ENCODE data around the gene THY1.

THY1 gene

GRCh38 chr11:119449498-119449897 is 26.5 kb upstream of the THY1 start:
- H3K4me3 ChIP-seq (ENCODE audit: low read depth, low read length) = no peak overlapping the region
- TF ChIP-seq, protein P1, sequence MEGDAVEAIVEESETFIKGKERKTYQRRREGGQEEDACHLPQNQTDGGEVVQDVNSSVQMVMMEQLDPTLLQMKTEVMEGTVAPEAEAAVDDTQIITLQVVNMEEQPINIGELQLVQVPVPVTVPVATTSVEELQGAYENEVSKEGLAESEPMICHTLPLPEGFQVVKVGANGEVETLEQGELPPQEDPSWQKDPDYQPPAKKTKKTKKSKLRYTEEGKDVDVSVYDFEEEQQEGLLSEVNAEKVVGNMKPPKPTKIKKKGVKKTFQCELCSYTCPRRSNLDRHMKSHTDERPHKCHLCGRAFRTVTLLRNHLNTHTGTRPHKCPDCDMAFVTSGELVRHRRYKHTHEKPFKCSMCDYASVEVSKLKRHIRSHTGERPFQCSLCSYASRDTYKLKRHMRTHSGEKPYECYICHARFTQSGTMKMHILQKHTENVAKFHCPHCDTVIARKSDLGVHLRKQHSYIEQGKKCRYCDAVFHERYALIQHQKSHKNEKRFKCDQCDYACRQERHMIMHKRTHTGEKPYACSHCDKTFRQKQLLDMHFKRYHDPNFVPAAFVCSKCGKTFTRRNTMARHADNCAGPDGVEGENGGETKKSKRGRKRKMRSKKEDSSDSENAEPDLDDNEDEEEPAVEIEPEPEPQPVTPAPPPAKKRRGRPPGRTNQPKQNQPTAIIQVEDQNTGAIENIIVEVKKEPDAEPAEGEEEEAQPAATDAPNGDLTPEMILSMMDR (IDR thresholded peaks at IDR 0.05; ENCODE audit: low read depth, low read length) = no peak

DNA sequence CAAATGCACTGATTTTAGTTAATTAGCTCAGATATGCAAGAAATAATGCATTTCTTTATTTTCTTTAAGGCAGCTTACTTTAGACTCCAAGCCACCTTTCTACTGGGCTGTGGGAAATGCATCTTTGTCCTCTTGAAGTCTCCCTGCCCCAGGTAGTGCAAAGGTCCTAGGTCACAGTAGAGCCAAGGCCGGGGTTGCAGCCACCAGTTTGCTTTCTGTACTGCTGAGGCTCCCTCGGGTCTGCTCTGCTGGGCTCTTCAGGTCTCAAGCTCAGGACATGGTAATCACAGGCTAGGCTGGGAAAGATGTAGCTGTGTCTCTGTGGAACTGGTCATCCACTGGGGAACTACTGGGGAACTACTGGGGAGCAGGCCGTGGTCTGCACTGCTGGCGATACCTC is 25.4 kb upstream of the THY1 start:
- no peak overlapping the region for H3K4me3 ChIP-seq (ENCODE audit: low read depth, low read length)
- TF ChIP-seq, protein P1 (IDR thresholded peaks at IDR 0.05; ENCODE audit: low read depth, low read length) = no peak

DNA sequence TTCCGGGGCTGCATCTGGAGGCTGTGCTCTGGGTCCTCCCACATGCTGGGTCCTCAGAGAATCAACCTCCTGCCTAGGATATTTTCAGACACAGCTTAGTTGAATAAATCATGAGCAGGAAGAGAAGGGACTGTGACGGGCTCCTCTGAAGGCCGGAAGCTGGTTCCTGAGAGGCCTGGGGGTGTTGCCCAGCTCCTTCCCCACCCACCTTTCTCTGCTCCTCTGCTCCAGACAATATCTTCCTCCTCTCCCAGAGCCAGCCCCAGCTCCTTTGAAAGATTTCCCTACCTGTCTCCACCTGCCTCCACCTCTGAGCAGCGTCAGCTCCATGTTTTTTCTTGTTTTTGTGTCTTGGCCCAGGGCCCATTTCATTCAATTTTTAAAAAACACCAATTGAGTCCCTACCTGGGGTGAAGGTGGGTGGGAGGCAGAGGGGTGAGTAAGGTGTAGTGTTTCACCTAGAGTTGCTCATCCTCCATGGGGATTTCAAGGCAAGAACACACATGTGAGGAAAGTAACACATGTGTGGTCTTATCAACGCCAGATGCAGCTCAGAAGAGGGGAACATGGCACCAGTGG is 24.8 kb upstream of the THY1 start:
- no peak overlapping the region for H3K4me3 ChIP-seq (ENCODE audit: low read depth, low read length)
- TF ChIP-seq, protein P1 (IDR thresholded peaks at IDR 0.05; ENCODE audit: low read depth, low read length) = no peak

DNA sequence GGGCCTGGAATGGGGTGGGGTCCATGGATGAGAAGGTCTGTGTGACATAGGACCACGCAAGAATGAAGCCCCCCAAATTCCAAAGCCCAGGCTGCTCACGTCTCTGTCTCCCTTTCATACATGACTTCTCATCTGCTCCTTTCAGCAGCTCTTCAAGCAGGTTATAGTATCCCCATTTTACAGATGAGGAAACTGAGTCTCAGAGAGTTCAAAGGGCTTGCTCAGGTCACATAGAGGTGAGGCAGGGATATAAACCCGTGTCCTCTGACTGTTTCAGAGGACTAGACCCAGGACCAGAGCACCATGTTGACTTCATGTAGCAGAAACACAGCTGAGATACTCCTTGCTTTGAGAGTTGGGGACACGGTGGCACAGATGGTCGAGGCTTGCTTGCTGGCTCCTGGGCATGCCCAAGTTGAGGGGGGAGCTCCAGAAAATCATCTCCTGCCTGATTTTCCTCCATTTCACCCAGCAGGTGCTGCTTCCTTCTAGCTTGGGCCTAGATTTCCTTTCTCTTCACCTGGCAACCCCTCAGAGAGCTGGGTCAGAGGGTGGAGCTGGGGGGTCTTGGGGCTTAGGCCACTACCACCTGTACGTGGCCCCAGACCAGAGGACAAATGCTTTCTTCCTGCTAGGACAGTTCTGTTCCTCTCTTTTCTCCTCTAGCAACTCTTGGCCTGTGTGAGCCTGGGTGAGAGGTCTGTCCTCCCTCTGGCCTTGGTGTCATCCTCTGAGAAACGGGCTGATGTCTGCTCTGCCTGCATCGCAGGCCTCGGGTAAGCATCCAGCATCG is 24.1 kb upstream of the THY1 start:
- H3K4me3 ChIP-seq (ENCODE audit: low read depth, low read length) = no peak overlapping the region
- TF ChIP-seq, protein P1 (IDR thresholded peaks at IDR 0.05; ENCODE audit: low read depth, low read length) = no peak

GRCh38 chr11:119446434-119446833 is 23.5 kb upstream of the THY1 start:
- H3K4me3 ChIP-seq (ENCODE audit: low read depth, low read length) = no peak overlapping the region
- TF ChIP-seq, protein P1 (IDR thresholded peaks at IDR 0.05; ENCODE audit: low read depth, low read length) = no peak

DNA sequence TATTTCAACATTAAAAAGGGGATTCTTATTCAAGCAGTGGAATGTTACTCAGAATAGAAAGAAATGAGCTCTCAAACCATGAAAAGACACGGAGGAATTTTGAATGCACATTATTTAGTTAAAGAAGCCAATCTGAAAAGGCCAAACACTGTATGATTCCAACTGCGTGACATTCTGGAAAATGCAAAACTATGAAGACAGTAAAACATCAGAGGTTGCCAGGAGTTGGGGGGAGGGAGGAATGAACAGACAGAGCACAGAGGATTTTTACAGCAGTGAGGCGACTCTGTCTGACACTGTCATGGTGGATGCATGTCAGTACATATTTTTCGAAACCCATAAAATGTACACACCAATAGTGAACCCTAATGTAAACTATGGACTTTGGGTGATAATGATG is 22.9 kb upstream of the THY1 start:
- TF ChIP-seq, protein P1 (IDR thresholded peaks at IDR 0.05; ENCODE audit: low read depth, low read length) = no peak
- H3K4me3 ChIP-seq (ENCODE audit: low read depth, low read length) = no peak overlapping the region

GRCh38 chr11:119445379-119445778 is 22.4 kb upstream of the THY1 start:
- no peak overlapping the region for H3K4me3 ChIP-seq (ENCODE audit: low read depth, low read length)
- TF ChIP-seq, protein P1 (IDR thresholded peaks at IDR 0.05; ENCODE audit: low read depth, low read length) = no peak

All from WI38 (cell line).